ENCODE results near the gene CD46.

CD46 gene

DNA sequence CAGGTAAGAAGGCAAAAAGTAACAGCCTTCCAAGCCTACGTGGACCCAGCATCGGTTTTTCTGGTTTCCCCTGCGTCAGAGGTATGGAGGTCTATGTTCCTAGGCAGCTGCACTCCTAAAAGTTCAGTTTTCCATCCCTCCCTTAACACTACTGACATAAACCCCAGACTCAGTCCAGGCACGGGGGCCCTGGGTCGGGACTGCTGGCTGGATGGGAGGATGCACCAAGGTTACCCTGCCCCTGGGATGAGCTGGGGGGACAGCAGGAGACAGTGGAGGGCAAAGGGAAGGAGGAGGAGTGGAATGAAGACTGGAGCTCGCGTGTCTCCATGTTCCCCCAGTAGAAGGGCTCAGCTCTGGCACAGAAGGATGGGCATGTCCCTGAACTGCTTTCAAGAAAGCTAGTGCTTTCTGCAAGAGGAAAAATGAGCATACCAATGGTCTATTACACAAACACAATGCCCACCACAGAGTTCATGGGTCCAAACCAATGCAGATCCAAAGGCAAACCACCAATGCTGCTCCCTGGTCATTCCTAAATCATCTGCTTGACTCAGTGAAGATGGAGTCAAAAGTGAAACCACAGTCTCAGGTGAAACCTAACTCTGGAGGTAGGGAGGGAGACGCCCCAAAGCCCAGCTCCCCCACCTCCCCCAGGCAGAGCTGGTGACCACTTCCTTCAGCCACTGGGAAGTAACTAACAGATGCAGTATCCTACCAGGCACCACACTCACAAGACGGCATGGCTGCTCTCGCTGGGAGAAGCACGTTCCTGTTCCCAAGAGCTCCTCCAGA lies 54.9 kb downstream of the CD46 start:
- TF ChIP-seq, protein P1, sequence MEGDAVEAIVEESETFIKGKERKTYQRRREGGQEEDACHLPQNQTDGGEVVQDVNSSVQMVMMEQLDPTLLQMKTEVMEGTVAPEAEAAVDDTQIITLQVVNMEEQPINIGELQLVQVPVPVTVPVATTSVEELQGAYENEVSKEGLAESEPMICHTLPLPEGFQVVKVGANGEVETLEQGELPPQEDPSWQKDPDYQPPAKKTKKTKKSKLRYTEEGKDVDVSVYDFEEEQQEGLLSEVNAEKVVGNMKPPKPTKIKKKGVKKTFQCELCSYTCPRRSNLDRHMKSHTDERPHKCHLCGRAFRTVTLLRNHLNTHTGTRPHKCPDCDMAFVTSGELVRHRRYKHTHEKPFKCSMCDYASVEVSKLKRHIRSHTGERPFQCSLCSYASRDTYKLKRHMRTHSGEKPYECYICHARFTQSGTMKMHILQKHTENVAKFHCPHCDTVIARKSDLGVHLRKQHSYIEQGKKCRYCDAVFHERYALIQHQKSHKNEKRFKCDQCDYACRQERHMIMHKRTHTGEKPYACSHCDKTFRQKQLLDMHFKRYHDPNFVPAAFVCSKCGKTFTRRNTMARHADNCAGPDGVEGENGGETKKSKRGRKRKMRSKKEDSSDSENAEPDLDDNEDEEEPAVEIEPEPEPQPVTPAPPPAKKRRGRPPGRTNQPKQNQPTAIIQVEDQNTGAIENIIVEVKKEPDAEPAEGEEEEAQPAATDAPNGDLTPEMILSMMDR (IDR thresholded peaks at IDR 0.05; ENCODE audit: insufficient read depth, low read length), result no peak
- TF ChIP-seq POLR2AphosphoS5 (IDR thresholded peaks at IDR 0.05; ENCODE audit: low read depth) (no peak), SPI1 (IDR thresholded peaks at IDR 0.05; ENCODE audit: borderline replicate concordance, low read depth) (no peak), GABPA (IDR thresholded peaks at IDR 0.05; ENCODE audit: low read depth) (no peak)
- TF ChIP-seq, protein P2, sequence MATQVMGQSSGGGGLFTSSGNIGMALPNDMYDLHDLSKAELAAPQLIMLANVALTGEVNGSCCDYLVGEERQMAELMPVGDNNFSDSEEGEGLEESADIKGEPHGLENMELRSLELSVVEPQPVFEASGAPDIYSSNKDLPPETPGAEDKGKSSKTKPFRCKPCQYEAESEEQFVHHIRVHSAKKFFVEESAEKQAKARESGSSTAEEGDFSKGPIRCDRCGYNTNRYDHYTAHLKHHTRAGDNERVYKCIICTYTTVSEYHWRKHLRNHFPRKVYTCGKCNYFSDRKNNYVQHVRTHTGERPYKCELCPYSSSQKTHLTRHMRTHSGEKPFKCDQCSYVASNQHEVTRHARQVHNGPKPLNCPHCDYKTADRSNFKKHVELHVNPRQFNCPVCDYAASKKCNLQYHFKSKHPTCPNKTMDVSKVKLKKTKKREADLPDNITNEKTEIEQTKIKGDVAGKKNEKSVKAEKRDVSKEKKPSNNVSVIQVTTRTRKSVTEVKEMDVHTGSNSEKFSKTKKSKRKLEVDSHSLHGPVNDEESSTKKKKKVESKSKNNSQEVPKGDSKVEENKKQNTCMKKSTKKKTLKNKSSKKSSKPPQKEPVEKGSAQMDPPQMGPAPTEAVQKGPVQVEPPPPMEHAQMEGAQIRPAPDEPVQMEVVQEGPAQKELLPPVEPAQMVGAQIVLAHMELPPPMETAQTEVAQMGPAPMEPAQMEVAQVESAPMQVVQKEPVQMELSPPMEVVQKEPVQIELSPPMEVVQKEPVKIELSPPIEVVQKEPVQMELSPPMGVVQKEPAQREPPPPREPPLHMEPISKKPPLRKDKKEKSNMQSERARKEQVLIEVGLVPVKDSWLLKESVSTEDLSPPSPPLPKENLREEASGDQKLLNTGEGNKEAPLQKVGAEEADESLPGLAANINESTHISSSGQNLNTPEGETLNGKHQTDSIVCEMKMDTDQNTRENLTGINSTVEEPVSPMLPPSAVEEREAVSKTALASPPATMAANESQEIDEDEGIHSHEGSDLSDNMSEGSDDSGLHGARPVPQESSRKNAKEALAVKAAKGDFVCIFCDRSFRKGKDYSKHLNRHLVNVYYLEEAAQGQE (IDR thresholded peaks at IDR 0.05; ENCODE audit: insufficient replicate concordance, low read depth), result no peak
- peak overlapping the region; percentile 49 for H3K27ac ChIP-seq (replicated peaks)
- H3K4me3 ChIP-seq (replicated peaks; ENCODE audit: insufficient read depth, low read length), result no peak overlapping the region
- H3K27me3 ChIP-seq (ENCODE audit: insufficient read depth, poor library complexity, severe bottlenecking), result no peaks in the 10 kb centered on the region
- DNase-seq (ENCODE audit: low read depth in 1 of 2, low spot score in 1 of 2), result no peak

DNA sequence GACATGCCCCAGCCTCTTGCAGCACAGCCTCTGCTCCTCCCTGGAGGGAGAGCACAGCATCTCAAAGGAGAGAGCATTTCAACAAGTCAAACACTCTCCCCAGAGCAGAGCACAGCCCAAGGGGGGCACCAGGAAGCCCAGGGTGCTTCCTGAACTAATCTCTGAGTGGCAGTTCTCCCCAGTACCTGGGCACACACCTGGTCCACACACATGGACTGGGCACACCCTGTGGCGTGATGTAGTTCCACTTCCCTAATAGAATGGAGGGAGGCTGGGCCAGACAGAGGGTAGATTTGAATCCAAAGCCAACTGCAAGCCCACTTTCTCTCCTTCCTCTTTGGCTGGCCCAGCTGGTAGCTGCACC lies 55.5 kb downstream of the CD46 start:
- TF ChIP-seq SPI1 (IDR thresholded peaks at IDR 0.05; ENCODE audit: borderline replicate concordance, low read depth) (no peak), GABPA (IDR thresholded peaks at IDR 0.05; ENCODE audit: low read depth) (no peak), POLR2AphosphoS5 (IDR thresholded peaks at IDR 0.05; ENCODE audit: low read depth) (no peak)
- TF ChIP-seq, protein P2 (IDR thresholded peaks at IDR 0.05; ENCODE audit: insufficient replicate concordance, low read depth), result no peak
- TF ChIP-seq, protein P1 (IDR thresholded peaks at IDR 0.05; ENCODE audit: insufficient read depth, low read length), result no peak
- H3K27me3 ChIP-seq (ENCODE audit: insufficient read depth, poor library complexity, severe bottlenecking), result no peaks in the 10 kb centered on the region
- DNase-seq (ENCODE audit: low read depth in 1 of 2, low spot score in 1 of 2), result no peak
- no peak overlapping the region for H3K4me3 ChIP-seq (replicated peaks; ENCODE audit: insufficient read depth, low read length)
- H3K27ac ChIP-seq (replicated peaks), result peak overlapping the region; percentile 49

DNA sequence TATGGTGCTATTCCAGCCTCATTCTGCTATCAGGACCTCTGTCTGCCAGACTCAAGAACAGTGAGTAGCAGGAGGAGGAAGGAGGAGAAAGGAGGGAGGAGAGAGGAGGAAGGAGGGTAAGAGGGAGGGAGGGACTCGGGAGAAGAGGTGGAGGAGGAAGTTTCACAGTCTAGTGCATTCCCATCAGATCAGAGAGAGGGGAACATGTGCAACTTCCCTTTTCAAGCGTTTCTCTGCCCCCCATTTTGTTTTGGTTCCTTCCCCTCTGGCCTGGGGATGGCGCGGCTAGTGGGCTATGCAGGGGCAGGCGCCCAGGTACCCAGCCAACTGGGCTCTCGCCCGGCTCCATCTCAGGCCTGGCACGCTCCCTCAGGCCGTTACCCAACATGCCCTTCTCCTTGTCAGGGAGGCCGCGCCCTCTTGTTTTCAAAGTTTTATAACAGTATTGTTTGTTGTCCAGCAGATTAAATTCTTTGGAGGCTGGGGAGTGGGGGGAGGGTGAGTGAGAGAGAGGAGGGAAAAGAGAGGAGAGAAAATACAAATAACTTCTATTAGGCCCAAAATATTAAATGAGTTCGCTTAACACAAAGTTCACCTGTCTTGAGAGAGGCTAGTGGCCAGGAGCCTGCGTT lies 56.0 kb downstream of the CD46 start:
- peak; percentile 79 to 90 for DNase-seq (ENCODE audit: low read depth in 1 of 2, low spot score in 1 of 2)
- Histone ChIP-seq H3K4me3 (replicated peaks; ENCODE audit: insufficient read depth, low read length) (no peak overlapping the region), H3K27ac (replicated peaks) (peak overlapping the region; percentile 49), H3K27me3 (ENCODE audit: insufficient read depth, poor library complexity, severe bottlenecking) (no peaks in the 10 kb centered on the region)
- TF ChIP-seq, protein P2 (IDR thresholded peaks at IDR 0.05; ENCODE audit: insufficient replicate concordance, low read depth), result no peak
- peak; percentile 71; the same call in 1 of the 2 replicates for TF ChIP-seq SPI1 (IDR thresholded peaks at IDR 0.05; ENCODE audit: borderline replicate concordance, low read depth)
- TF ChIP-seq, protein P1 (IDR thresholded peaks at IDR 0.05; ENCODE audit: insufficient read depth, low read length), result no peak

Measured in HL-60 (cell line).